HG03108 (cell line): Measurements from ENCODE around the gene DNAJC13.

Experiments
- ATAC-seq: cut with Tn5 transposase; IDR thresholded peaks from one replicate; pipeline ENCODE4 v1.9.1; 2021; ENCODE audit warnings: moderate library complexity; ENCODE audit not compliant: unreplicated experiment

DNAJC13 gene

GRCh38 chr3:132587401-132587800, 170.1 kb downstream of the DNAJC13 start:
- ATAC-seq, result no peak
